HEK293 (cell line): ENCODE data around the gene ZSWIM4.

ENCODE experiments used
- BCL11B ChIP-seq: fragments of 450-650 bp; formaldehyde crosslinking; IDR thresholded peaks from 2 replicates; pipeline ENCODE4 v1.5.1; 2016; ENCODE audit warnings: low read depth, missing biosample characterization, missing genetic modification characterization
- GFI1B ChIP-seq: fragments of 450-650 bp; formaldehyde crosslinking; IDR thresholded peaks from 2 replicates; pipeline ENCODE4 v1.5.1; 2016; ENCODE audit warnings: missing biosample characterization, missing genetic modification characterization
- GLIS2 ChIP-seq: fragments of 450-650 bp; formaldehyde crosslinking; IDR thresholded peaks from 2 replicates; pipeline ENCODE4 v1.5.1; 2016; ENCODE audit warnings: missing biosample characterization, missing genetic modification characterization
- KLF8 ChIP-seq: fragments of 450-650 bp; formaldehyde crosslinking; IDR thresholded peaks from 2 replicates; pipeline ENCODE4 v1.5.1; 2016; ENCODE audit warnings: missing biosample characterization, missing genetic modification characterization
- RBAK ChIP-seq: fragments of 450-650 bp; formaldehyde crosslinking; IDR thresholded peaks from 2 replicates; pipeline ENCODE4 v1.5.1; 2016; ENCODE audit warnings: missing biosample characterization, missing genetic modification characterization
- SCRT1 ChIP-seq: fragments of 450-650 bp; formaldehyde crosslinking; IDR thresholded peaks from 2 replicates; pipeline ENCODE4 v1.5.1; 2016; ENCODE audit warnings: missing biosample characterization, missing genetic modification characterization, borderline replicate concordance
- ZBTB1 ChIP-seq: fragments of 450-650 bp; formaldehyde crosslinking; IDR thresholded peaks from 2 replicates; pipeline ENCODE4 v1.5.1; 2016; ENCODE audit warnings: missing biosample characterization, missing genetic modification characterization
- ZBTB17 ChIP-seq: fragments of 450-650 bp; formaldehyde crosslinking; IDR thresholded peaks from 2 replicates; pipeline ENCODE4 v1.5.1; 2016; ENCODE audit warnings: missing biosample characterization, missing genetic modification characterization
- ZNF114 ChIP-seq: fragments of 450-650 bp; formaldehyde crosslinking; IDR thresholded peaks from 2 replicates; pipeline ENCODE4 v1.5.0; 2017; ENCODE audit warnings: missing biosample characterization, missing genetic modification characterization
- ZNF174 ChIP-seq: fragments of 450-650 bp; formaldehyde crosslinking; IDR thresholded peaks from 2 replicates; pipeline ENCODE4 v1.5.0; 2017; ENCODE audit warnings: missing biosample characterization, mild to moderate bottlenecking, missing genetic modification characterization
- ZNF2 ChIP-seq: fragments of 450-650 bp; formaldehyde crosslinking; IDR thresholded peaks from 2 replicates; pipeline ENCODE4 v1.5.1; 2016; ENCODE audit warnings: missing biosample characterization, missing genetic modification characterization
- ZNF202 ChIP-seq: fragments of 450-650 bp; formaldehyde crosslinking; IDR thresholded peaks from 2 replicates; pipeline ENCODE4 v1.5.1; 2016; ENCODE audit warnings: missing biosample characterization, missing genetic modification characterization, borderline replicate concordance
- ZNF221 ChIP-seq: fragments of 450-650 bp; formaldehyde crosslinking; IDR thresholded peaks from 2 replicates; pipeline ENCODE4 v1.5.1; 2017; ENCODE audit warnings: missing biosample characterization, missing genetic modification characterization, borderline replicate concordance
- ZNF324 ChIP-seq: fragments of 450-650 bp; formaldehyde crosslinking; IDR thresholded peaks from 2 replicates; pipeline ENCODE4 v1.5.1; 2016; ENCODE audit warnings: missing biosample characterization, missing genetic modification characterization
- ZNF37A ChIP-seq: fragments of 450-650 bp; IDR thresholded peaks from 2 replicates; pipeline ENCODE4 v1.5.1; 2018; ENCODE audit warnings: missing biosample characterization, missing genetic modification characterization
- ZNF654 ChIP-seq: fragments of 450-650 bp; formaldehyde crosslinking; IDR thresholded peaks from 2 replicates; pipeline ENCODE4 v1.5.1; 2016; ENCODE audit warnings: low read depth, missing biosample characterization, missing genetic modification characterization
- ZNF658 ChIP-seq: fragments of 450-650 bp; formaldehyde crosslinking; IDR thresholded peaks from 2 replicates; pipeline ENCODE4; 2016; ENCODE audit warnings: missing biosample characterization, missing genetic modification characterization
- ZNF670 ChIP-seq: fragments of 450-650 bp; formaldehyde crosslinking; IDR thresholded peaks from 2 replicates; pipeline ENCODE4 v1.5.1; 2016; ENCODE audit warnings: missing biosample characterization, missing genetic modification characterization, low read depth
- ZNF830 ChIP-seq: fragments of 450-650 bp; IDR thresholded peaks from 2 replicates; pipeline ENCODE4 v1.5.0; 2018; ENCODE audit warnings: missing biosample characterization, missing genetic modification characterization, low read depth, mild to moderate bottlenecking, moderate library complexity
- ZNF837 ChIP-seq: fragments of 450-650 bp; formaldehyde crosslinking; IDR thresholded peaks from 2 replicates; pipeline ENCODE4 v1.5.1; 2016; ENCODE audit warnings: missing biosample characterization, missing genetic modification characterization
- TF ChIP-seq, protein P1 (sequence below): fragments of 450-650 bp; formaldehyde crosslinking; IDR thresholded peaks from 2 replicates; pipeline ENCODE4 v1.5.1; 2016; ENCODE audit warnings: missing biosample characterization, missing genetic modification characterization
- TF ChIP-seq, protein P2 (sequence below): fragments of 450-650 bp; formaldehyde crosslinking; conservative IDR thresholded peaks from 2 replicates; pipeline ENCODE4 v1.5.1; 2016; ENCODE audit warnings: low read depth, missing biosample characterization, missing genetic modification characterization
- TF ChIP-seq, protein P3 (sequence below): fragments of 450-650 bp; formaldehyde crosslinking; IDR thresholded peaks from 2 replicates; pipeline ENCODE4 v1.5.1; 2016; ENCODE audit warnings: missing biosample characterization, missing genetic modification characterization
- TF ChIP-seq, protein P4 (sequence below): fragments of 450-650 bp; formaldehyde crosslinking; IDR thresholded peaks from 2 replicates; pipeline ENCODE4 v1.5.1; 2017; ENCODE audit warnings: missing biosample characterization, missing genetic modification characterization
- TF ChIP-seq, protein P5 (sequence below): fragments of 450-650 bp; formaldehyde crosslinking; IDR thresholded peaks from 2 replicates; pipeline ENCODE4 v1.5.1; 2016; ENCODE audit warnings: missing biosample characterization, missing genetic modification characterization

Gene ZSWIM4

GRCh38 chr19:13794757-13795589, at the start of gene ZSWIM4 (continued):
- TF ChIP-seq, protein P1, sequence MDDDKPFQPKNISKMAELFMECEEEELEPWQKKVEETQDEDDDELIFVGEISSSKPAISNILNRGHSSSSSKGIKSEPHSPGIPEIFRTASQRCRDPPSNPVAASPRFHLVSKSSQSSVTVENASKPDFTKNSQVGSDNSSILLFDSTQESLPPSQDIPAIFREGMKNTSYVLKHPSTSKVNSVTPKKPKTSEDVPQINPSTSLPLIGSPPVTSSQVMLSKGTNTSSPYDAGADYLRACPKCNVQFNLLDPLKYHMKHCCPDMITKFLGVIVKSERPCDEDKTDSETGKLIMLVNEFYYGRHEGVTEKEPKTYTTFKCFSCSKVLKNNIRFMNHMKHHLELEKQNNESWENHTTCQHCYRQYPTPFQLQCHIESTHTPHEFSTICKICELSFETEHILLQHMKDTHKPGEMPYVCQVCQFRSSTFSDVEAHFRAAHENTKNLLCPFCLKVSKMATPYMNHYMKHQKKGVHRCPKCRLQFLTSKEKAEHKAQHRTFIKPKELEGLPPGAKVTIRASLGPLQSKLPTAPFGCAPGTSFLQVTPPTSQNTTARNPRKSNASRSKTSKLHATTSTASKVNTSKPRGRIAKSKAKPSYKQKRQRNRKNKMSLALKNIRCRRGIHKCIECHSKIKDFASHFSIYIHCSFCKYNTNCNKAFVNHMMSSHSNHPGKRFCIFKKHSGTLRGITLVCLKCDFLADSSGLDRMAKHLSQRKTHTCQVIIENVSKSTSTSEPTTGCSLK (tag by site-specific recombination): no peak
- TF ChIP-seq ZNF2 (tag by site-specific recombination) (peak; percentile 47; the same call in 1 of the 2 replicates), ZNF658 (tag by site-specific recombination) (no peak), ZNF37A (tag by site-specific recombination) (no peak), ZNF202 (tag by site-specific recombination) (no peak), ZNF837 (tag by site-specific recombination) (no peak), ZBTB17 (tag by site-specific recombination) (no peak), RBAK (tag by site-specific recombination) (no peak), ZNF654 (tag by site-specific recombination) (no peak), GLIS2 (tag by site-specific recombination) (peak; percentile 87), ZNF830 (tag by site-specific recombination) (no peak), ZBTB1 (tag by site-specific recombination) (no peak), ZNF221 (tag by site-specific recombination) (no peak), ZNF114 (no peak), GFI1B (no peak), KLF8 (peak; percentile 64; the same call in 1 of the 2 replicates), ZNF670 (no peak), BCL11B (tag by site-specific recombination) (peak; percentile 14), ZNF324 (tag by site-specific recombination) (no peak), ZNF174 (no peak), SCRT1 (tag by site-specific recombination) (no peak)
- TF ChIP-seq, protein P2, sequence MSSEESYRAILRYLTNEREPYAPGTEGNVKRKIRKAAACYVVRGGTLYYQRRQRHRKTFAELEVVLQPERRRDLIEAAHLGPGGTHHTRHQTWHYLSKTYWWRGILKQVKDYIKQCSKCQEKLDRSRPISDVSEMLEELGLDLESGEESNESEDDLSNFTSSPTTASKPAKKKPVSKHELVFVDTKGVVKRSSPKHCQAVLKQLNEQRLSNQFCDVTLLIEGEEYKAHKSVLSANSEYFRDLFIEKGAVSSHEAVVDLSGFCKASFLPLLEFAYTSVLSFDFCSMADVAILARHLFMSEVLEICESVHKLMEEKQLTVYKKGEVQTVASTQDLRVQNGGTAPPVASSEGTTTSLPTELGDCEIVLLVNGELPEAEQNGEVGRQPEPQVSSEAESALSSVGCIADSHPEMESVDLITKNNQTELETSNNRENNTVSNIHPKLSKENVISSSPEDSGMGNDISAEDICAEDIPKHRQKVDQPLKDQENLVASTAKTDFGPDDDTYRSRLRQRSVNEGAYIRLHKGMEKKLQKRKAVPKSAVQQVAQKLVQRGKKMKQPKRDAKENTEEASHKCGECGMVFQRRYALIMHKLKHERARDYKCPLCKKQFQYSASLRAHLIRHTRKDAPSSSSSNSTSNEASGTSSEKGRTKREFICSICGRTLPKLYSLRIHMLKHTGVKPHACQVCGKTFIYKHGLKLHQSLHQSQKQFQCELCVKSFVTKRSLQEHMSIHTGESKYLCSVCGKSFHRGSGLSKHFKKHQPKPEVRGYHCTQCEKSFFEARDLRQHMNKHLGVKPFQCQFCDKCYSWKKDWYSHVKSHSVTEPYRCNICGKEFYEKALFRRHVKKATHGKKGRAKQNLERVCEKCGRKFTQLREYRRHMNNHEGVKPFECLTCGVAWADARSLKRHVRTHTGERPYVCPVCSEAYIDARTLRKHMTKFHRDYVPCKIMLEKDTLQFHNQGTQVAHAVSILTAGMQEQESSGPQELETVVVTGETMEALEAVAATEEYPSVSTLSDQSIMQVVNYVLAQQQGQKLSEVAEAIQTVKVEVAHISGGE: peak; percentile 60; the same call in 1 of the 2 replicates
- TF ChIP-seq, protein P3, sequence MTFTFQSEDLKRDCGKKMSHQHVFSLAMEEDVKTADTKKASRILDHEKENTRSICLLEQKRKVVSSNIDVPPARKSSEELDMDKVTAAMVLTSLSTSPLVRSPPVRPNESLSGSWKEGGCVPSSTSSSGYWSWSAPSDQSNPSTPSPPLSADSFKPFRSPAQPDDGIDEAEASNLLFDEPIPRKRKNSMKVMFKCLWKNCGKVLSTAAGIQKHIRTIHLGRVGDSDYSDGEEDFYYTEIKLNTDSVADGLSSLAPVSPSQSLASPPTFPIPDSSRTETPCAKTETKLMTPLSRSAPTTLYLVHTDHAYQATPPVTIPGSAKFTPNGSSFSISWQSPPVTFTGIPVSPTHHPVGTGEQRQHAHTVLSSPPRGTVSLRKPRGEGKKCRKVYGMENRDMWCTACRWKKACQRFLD (tag by site-specific recombination): no peak
- TF ChIP-seq, protein P4, sequence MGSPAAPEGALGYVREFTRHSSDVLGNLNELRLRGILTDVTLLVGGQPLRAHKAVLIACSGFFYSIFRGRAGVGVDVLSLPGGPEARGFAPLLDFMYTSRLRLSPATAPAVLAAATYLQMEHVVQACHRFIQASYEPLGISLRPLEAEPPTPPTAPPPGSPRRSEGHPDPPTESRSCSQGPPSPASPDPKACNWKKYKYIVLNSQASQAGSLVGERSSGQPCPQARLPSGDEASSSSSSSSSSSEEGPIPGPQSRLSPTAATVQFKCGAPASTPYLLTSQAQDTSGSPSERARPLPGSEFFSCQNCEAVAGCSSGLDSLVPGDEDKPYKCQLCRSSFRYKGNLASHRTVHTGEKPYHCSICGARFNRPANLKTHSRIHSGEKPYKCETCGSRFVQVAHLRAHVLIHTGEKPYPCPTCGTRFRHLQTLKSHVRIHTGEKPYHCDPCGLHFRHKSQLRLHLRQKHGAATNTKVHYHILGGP: no peak
- TF ChIP-seq, protein P5, sequence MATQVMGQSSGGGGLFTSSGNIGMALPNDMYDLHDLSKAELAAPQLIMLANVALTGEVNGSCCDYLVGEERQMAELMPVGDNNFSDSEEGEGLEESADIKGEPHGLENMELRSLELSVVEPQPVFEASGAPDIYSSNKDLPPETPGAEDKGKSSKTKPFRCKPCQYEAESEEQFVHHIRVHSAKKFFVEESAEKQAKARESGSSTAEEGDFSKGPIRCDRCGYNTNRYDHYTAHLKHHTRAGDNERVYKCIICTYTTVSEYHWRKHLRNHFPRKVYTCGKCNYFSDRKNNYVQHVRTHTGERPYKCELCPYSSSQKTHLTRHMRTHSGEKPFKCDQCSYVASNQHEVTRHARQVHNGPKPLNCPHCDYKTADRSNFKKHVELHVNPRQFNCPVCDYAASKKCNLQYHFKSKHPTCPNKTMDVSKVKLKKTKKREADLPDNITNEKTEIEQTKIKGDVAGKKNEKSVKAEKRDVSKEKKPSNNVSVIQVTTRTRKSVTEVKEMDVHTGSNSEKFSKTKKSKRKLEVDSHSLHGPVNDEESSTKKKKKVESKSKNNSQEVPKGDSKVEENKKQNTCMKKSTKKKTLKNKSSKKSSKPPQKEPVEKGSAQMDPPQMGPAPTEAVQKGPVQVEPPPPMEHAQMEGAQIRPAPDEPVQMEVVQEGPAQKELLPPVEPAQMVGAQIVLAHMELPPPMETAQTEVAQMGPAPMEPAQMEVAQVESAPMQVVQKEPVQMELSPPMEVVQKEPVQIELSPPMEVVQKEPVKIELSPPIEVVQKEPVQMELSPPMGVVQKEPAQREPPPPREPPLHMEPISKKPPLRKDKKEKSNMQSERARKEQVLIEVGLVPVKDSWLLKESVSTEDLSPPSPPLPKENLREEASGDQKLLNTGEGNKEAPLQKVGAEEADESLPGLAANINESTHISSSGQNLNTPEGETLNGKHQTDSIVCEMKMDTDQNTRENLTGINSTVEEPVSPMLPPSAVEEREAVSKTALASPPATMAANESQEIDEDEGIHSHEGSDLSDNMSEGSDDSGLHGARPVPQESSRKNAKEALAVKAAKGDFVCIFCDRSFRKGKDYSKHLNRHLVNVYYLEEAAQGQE (tag by site-specific recombination): peak; percentile 17; the same call in 1 of the 2 replicates
